H1 (cell line): ENCODE data around the gene HMCN1. TPM values are rescaled to one million over a fixed set of nuclear protein-coding genes. Genes with fewer than 3 reads are reported as not detected.

Experiments used
- CTCF ChIA-PET: fragments of 300-600 bp; sonication (Branson Sonifier 250); formaldehyde crosslinking; loops from one replicate; lab custom pipeline; 2021; ENCODE audit not compliant: partially characterized antibody; lab: Charles Lee
- POLR2A ChIA-PET: fragments of 300-600 bp; sonication (Branson Sonifier 250); formaldehyde crosslinking; loops from one replicate; lab custom pipeline; 2021; ENCODE audit warnings: inconsistent platforms; ENCODE audit not compliant: partially characterized antibody; lab: Charles Lee
- DNase-seq, 2 experiments: peaks; one replicate each; pipeline versions ENCODE4 v3.0.0 to v3.0.0-alpha.2; 2010 to 2022; ENCODE audit warnings: low spot score in 2 of 2, low read depth in 1 of 2, mixed read lengths in 1 of 2
- FAIRE-seq: peaks from 2 replicates; lab custom pipeline; 2011; peaks lifted over from hg19 to GRCh38; lab: Jason Lieb, UNC
- H2AFZ ChIP-seq: 2 replicates; pipeline ENCODE4 v1.8.1; 2012; ENCODE audit warnings: low read length, inconsistent platforms
- H2AK5ac ChIP-seq: 2 replicates; pipeline ENCODE4 v1.6.1; 2013; ENCODE audit warnings: low read depth, low read length
- H2BK120ac ChIP-seq: replicated peaks from 2 replicates; pipeline ENCODE3; 2013; ENCODE audit warnings: low read depth, low read length, inconsistent platforms
- H2BK12ac ChIP-seq: 2 replicates; pipeline ENCODE4 v1.6.1; 2013; ENCODE audit warnings: low read depth, low read length
- H2BK15ac ChIP-seq: 2 replicates; pipeline ENCODE4 v1.6.1; 2013; ENCODE audit warnings: low read length
- H2BK20ac ChIP-seq: 2 replicates; pipeline ENCODE4 v1.6.1; 2013; ENCODE audit warnings: low read length
- H2BK5ac ChIP-seq: 2 replicates; pipeline ENCODE4 v1.6.1; 2013; ENCODE audit warnings: low read depth, low read length
- H3K14ac ChIP-seq: 2 replicates; pipeline ENCODE4 v1.6.1; 2013; ENCODE audit warnings: inconsistent platforms; ENCODE audit not compliant: insufficient read length
- H3K18ac ChIP-seq: 2 replicates; pipeline ENCODE4 v1.6.1; 2013; ENCODE audit warnings: low read length; ENCODE audit errors: extremely low read depth
- H3K23ac ChIP-seq: 2 replicates; pipeline ENCODE4 v1.6.1; 2013; ENCODE audit warnings: inconsistent platforms; ENCODE audit not compliant: insufficient read length
- H3K23me2 ChIP-seq: 2 replicates; pipeline ENCODE4 v1.6.1; 2013; ENCODE audit warnings: low read depth, low read length
- H3K27ac ChIP-seq: 2 replicates; pipeline ENCODE4 v1.6.1; 2011; ENCODE audit warnings: low read depth, low read length, inconsistent platforms
- H3K27me3 ChIP-seq, 4 experiments: replicated peaks in 1 of 4; 1 replicate in 1 of 4; 2 replicates in 3 of 4; pipeline versions ENCODE4 v1.6.1 to v1.8.1; 2011 to 2013; ENCODE audit warnings: low read length in 3 of 4, mild to moderate bottlenecking in 3 of 4, inconsistent platforms in 2 of 4, mixed read lengths in 2 of 4, moderate library complexity in 1 of 4; ENCODE audit not compliant: control insufficient read depth in 3 of 4, insufficient read depth in 3 of 4; ENCODE audit errors: extremely low read depth in 1 of 4
- H3K36me3 ChIP-seq, 4 experiments: 2 replicates each; pipeline versions ENCODE4 v1.6.1 to v1.8.1; 2011 to 2013; ENCODE audit warnings: mild to moderate bottlenecking in 4 of 4, low read length in 3 of 4, moderate library complexity in 2 of 4, control low read depth in 1 of 4, inconsistent platforms in 1 of 4; ENCODE audit not compliant: insufficient read depth in 4 of 4, control insufficient read depth in 2 of 4
- H3K4ac ChIP-seq: replicated peaks from 2 replicates; pipeline ENCODE3; 2013; ENCODE audit warnings: low read length, low read depth, mixed read lengths, inconsistent platforms; ENCODE audit not compliant: insufficient read length
- H3K4me1 ChIP-seq, 4 experiments: replicated peaks in 1 of 4; 1 replicate in 1 of 4; 2 replicates in 3 of 4; pipeline versions ENCODE4 v1.6.1 to v1.8.1; 2011 to 2013; ENCODE audit warnings: low read length in 3 of 4, inconsistent platforms in 2 of 4, mixed read lengths in 1 of 4; ENCODE audit not compliant: insufficient read depth in 4 of 4, control insufficient read depth in 3 of 4
- H3K4me2 ChIP-seq, 2 experiments: 2 replicates each; pipeline versions ENCODE4 v1.6.1 to v1.8.1; 2011 to 2013; ENCODE audit warnings: low read depth in 2 of 2, low read length in 2 of 2, control low read depth in 1 of 2, inconsistent platforms in 1 of 2, mild to moderate bottlenecking in 1 of 2; ENCODE audit not compliant: insufficient read depth in 1 of 2
- H3K4me3 ChIP-seq, 4 experiments: fragments of 200-600, 300-600 bp in 1 of 4; sonication (generic), shearing (Covaris generic), sonication (Bioruptor Twin) in 1 of 4; 2 replicates each; pipeline versions ENCODE4 v1.5.1 to v1.8.1; 2011 to 2016; ENCODE audit warnings: low read length in 4 of 4, low read depth in 3 of 4, control low read depth in 2 of 4, inconsistent platforms in 2 of 4, mild to moderate bottlenecking in 2 of 4, mixed read lengths in 1 of 4, moderate library complexity in 1 of 4; ENCODE audit not compliant: insufficient read depth in 2 of 4; ENCODE audit errors: extremely low read depth in 1 of 4
- H3K56ac ChIP-seq: replicated peaks from 2 replicates; pipeline ENCODE3; 2013; ENCODE audit warnings: low read depth, mild to moderate bottlenecking, mixed read lengths, low read length, inconsistent platforms; ENCODE audit not compliant: insufficient read length
- H3K79me1 ChIP-seq: 2 replicates; pipeline ENCODE4 v1.6.1; 2013; ENCODE audit warnings: low read depth, low read length, control low read depth
- H3K79me2 ChIP-seq, 2 experiments: 2 replicates each; pipeline versions ENCODE4 v1.6.1 to v1.8.1; 2012 to 2013; ENCODE audit warnings: low read length in 2 of 2, mild to moderate bottlenecking in 2 of 2, inconsistent platforms in 1 of 2; ENCODE audit not compliant: insufficient read depth in 2 of 2, control insufficient read depth in 1 of 2
- H3K9ac ChIP-seq, 4 experiments: replicated peaks in 1 of 4; 1 replicate in 1 of 4; 2 replicates in 3 of 4; pipeline versions ENCODE4 v1.6.1 to v1.8.1; 2011 to 2013; ENCODE audit warnings: low read depth in 3 of 4, low read length in 3 of 4, control low read depth in 2 of 4, mild to moderate bottlenecking in 2 of 4, moderate library complexity in 2 of 4, inconsistent platforms in 1 of 4; ENCODE audit errors: extremely low read depth in 1 of 4
- H3K9me3 ChIP-seq, 2 experiments: 2 replicates each; pipeline versions ENCODE4 v1.6.1 to v1.8.1; 2012 to 2013; ENCODE audit warnings: mild to moderate bottlenecking in 2 of 2, moderate library complexity in 2 of 2, control low read depth in 1 of 2, inconsistent platforms in 1 of 2, low read depth in 1 of 2, low read length in 1 of 2, mixed read lengths in 1 of 2; ENCODE audit not compliant: insufficient read depth in 2 of 2
- H4K20me1 ChIP-seq, 2 experiments: replicated peaks in 1 of 2; 2 replicates each; pipeline versions ENCODE3 to v1.8.1; 2011 to 2013; ENCODE audit warnings: inconsistent platforms in 2 of 2, low read length in 2 of 2, mild to moderate bottlenecking in 1 of 2; ENCODE audit not compliant: insufficient read depth in 2 of 2, control insufficient read depth in 1 of 2
- H4K5ac ChIP-seq: 2 replicates; pipeline ENCODE4 v1.6.1; 2013; ENCODE audit warnings: low read length, low read depth, mixed read lengths, inconsistent platforms; ENCODE audit not compliant: insufficient read length
- H4K8ac ChIP-seq: 2 replicates; pipeline ENCODE4 v1.8.0; 2013; ENCODE audit warnings: mild to moderate bottlenecking, moderate library complexity, low read length, inconsistent platforms; ENCODE audit not compliant: insufficient read depth; ENCODE audit errors: extremely low read depth
- H4K91ac ChIP-seq: replicated peaks from 2 replicates; pipeline ENCODE3; 2013; ENCODE audit warnings: low read length, mixed read lengths, inconsistent platforms; ENCODE audit not compliant: insufficient read length
- ASH2L ChIP-seq: fragments of 200-600, 300-600 bp; sonication (generic); IDR thresholded peaks from one replicate; pipeline ENCODE4 v1.7.1; 2017; ENCODE audit warnings: low read length
- ATF3 ChIP-seq: IDR thresholded peaks from 2 replicates; pipeline ENCODE4 v1.6.1; 2011; ENCODE audit warnings: low read depth, mild to moderate bottlenecking, low read length; ENCODE audit not compliant: insufficient read depth
- BACH1 ChIP-seq: IDR thresholded peaks from 2 replicates; pipeline ENCODE4 v1.6.1; 2012; ENCODE audit warnings: low read length, improper control_type of control experiment
- BCL11A ChIP-seq, 2 experiments: IDR thresholded peaks; one replicate each; pipeline ENCODE4 v1.6.1; 2011; ENCODE audit warnings: low read depth in 2 of 2, low read length in 2 of 2, mild to moderate bottlenecking in 2 of 2
- BRCA1 ChIP-seq: IDR thresholded peaks from 2 replicates; pipeline ENCODE4 v1.6.1; 2012; ENCODE audit warnings: low read depth, low read length, improper control_type of control experiment
- CBX8 ChIP-seq: fragments of 300-800, 300-1000 bp; sonication (generic); IDR thresholded peaks from 2 replicates; pipeline ENCODE4 v1.7.1; 2016; ENCODE audit warnings: low read depth, low read length, borderline replicate concordance
- E2F6 ChIP-seq: IDR thresholded peaks from 2 replicates; pipeline ENCODE4 v1.6.1; 2012; ENCODE audit warnings: inconsistent platforms
- GABPA ChIP-seq: IDR thresholded peaks from 2 replicates; pipeline ENCODE4 v1.6.1; 2011; ENCODE audit warnings: mild to moderate bottlenecking, low read length, moderate library complexity, borderline replicate concordance; ENCODE audit not compliant: insufficient read depth
- SRF ChIP-seq: IDR thresholded peaks from 2 replicates; pipeline ENCODE4 v1.6.1; 2011; ENCODE audit warnings: mild to moderate bottlenecking, low read depth, low read length, moderate library complexity
- SUZ12 ChIP-seq: fragments of 200-600 bp; sonication (generic); IDR thresholded peaks from 2 replicates; pipeline ENCODE4 v1.6.1; 2012; ENCODE audit warnings: mild to moderate bottlenecking, inconsistent platforms, low read length, moderate library complexity, mixed read lengths
- TAF1 ChIP-seq: IDR thresholded peaks from 2 replicates; pipeline ENCODE4 v1.6.1; 2011; ENCODE audit warnings: mild to moderate bottlenecking, low read depth, low read length
- YY1 ChIP-seq: IDR thresholded peaks from 2 replicates; pipeline ENCODE4 v1.6.1; 2011; ENCODE audit warnings: low read depth, mild to moderate bottlenecking, low read length
- ZNF274 ChIP-seq: IDR thresholded peaks from 2 replicates; pipeline ENCODE4 v1.7.0; 2012; ENCODE audit warnings: low read length, borderline replicate concordance; ENCODE audit errors: extremely low read depth
- WGBS, 2 experiments: shearing (Covaris generic) in 1 of 2; methylation state at CpG; one replicate each; pipeline versions ENCODE4 v1.1.6 to v1.1.7; 2013 to 2015; ENCODE audit warnings: low lambda C conversion rate in 2 of 2, mixed read lengths in 2 of 2, inconsistent platforms in 1 of 2, low coverage in 1 of 2, missing lambda C conversion rate in 1 of 2; ENCODE audit not compliant: insufficient replicate concordance in 2 of 2, insufficient coverage in 1 of 2, insufficient read length in 1 of 2; ENCODE audit errors: extremely low coverage in 1 of 2, missing lambda C conversion rate in 1 of 2; 5-methylcytosine and 5-hydroxymethylcytosine counted together
- polyA plus RNA-seq, 7 experiments: library from polyadenylated mRNA; depleted of rRNA in 3 of 7; stranded (reverse) in 5 of 7; unstranded in 2 of 7; fragments of >200 nt in 5 of 7; fragments of 200-250 nt in 2 of 7; gene quantifications; 1 replicate in 5 of 7; 2 replicates in 1 of 7; 4 replicates in 1 of 7; pipeline versions ENCODE4 v1.2.1 to v1.2.3, GENCODE V29; 2011 to 2013; ENCODE audit warnings: missing spikeins in 2 of 7, mixed read lengths in 2 of 7
- total RNA-seq: library from RNA; stranded (reverse); fragmentation: NEBNext Ultra II Directional; extraction: Animal tissue kit (Norgen Biotek cat#: 25700); gene quantifications from 2 replicates; pipeline ENCODE4 v1.2.1, GENCODE V29; 2021

Gene HMCN1
- total and polyA plus RNA-seq, 2 of the 8 experiments (the other 6 are each of a cell fraction or from before 2014, with no cell fraction given), result 13.8 to 14.6 TPM

- Histone ChIP-seq H3K27ac (no peak overlapping the region), H3K4me2 (no peak overlapping the region), H3K4me1 (no peaks in the 10 kb centered on the region), H3K27me3 (no peaks in the 10 kb centered on the region), H3K9me3 (no peaks in the 10 kb centered on the region), H3K14ac (no peak overlapping the region), H4K8ac (no peak overlapping the region), H2AFZ (no peak overlapping the region), H2BK5ac (no peak overlapping the region), H3K18ac (no peak overlapping the region), H3K79me1 (no peaks in the 10 kb centered on the region), H3K23ac (no peak overlapping the region), H2BK12ac (no peak overlapping the region), H3K23me2 (no peaks in the 10 kb centered on the region), H3K56ac (no peak overlapping the region), H2BK20ac (no peak overlapping the region), H3K4me3 (no peak overlapping the region), H4K20me1 (no peaks in the 10 kb centered on the region), H4K5ac (no peak overlapping the region), H3K36me3 (no peaks in the 10 kb centered on the region), H2BK120ac (no peak overlapping the region), H3K79me2 (no peaks in the 10 kb centered on the region), H2AK5ac (no peak overlapping the region), H2BK15ac (no peak overlapping the region), H4K91ac (no peak overlapping the region), H3K9ac (no peak overlapping the region), H3K4ac (no peak overlapping the region)
- FAIRE-seq, result no peak
- POLR2A ChIA-PET, result interaction anchor here (0.6 to 0.7 kb wide), 2 partner anchors 190 to 266 kb away, joined by 3 to 4 read pairs; no protein-coding TSS in a partner anchor
- CTCF ChIA-PET, result interaction anchor here (0.7 to 1.8 kb wide), 3 partner anchors 9 to 475 kb away, joined by 3 to 5 read pairs (median 3); no protein-coding TSS in a partner anchor
- 90% methylated on average over 3 of the region's 3 CpGs; no CpG with 5 or more reads in 1 of the 2 experiments for WGBS, 2 experiments
- no peak for DNase-seq
- TF ChIP-seq E2F6 (no peak), CBX8 (no peak), SRF (no peak), ASH2L (no peak), BACH1 (no peak), ZNF274 (no peak), SUZ12 (no peak), ATF3 (no peak), BCL11A (IDR thresholded peaks at IDR 0.05; ENCODE audit: low read depth in 2 of 2, low read length in 2 of 2) (no peak), TAF1 (no peak), GABPA (no peak), YY1 (no peak), BRCA1 (no peak)
Observed at GRCh38 chr1:186195377-186195931, 461.3 kb downstream of the HMCN1 start.
